ENCODE measurements around the gene POLR2F.

DNA sequence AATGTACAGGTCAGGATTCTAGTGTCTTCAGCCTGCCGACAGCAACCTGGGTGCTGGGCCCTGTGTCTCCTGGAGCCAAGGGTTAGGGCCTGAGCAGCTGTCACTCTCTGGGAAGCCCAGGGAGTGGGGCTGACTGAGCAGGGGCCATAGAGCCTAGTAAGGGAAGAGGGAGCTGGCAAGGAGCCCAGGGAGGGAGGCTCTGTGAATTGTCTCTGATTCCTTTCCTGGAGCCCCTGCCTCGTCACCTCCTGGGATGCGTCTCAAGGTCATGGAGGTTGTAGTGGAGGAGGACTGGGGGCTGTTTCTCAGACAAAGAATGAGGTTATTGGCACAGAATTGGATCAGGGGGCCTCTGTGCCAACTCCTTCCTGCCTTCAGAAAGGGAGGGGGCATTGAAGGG is 19.0 kb downstream of the POLR2F start:
- TF ChIP-seq NBN (IDR thresholded peaks at IDR 0.05; ENCODE audit: low read depth) (no peak), ZSCAN32 (CRISPR knock-in tag; IDR thresholded peaks at IDR 0.05) (no peak), MYC (IDR thresholded peaks at IDR 0.05; ENCODE audit: low read depth, low read length) (no peak), MYC (CRISPR knock-in tag; IDR thresholded peaks at IDR 0.05; ENCODE audit: borderline replicate concordance, low read depth) (no peak), POLR2AphosphoS5 (IDR thresholded peaks at IDR 0.05; ENCODE audit: control insufficient read depth, insufficient read depth, low read depth, low read length) (no peak), POLR2A (conservative IDR thresholded peaks at IDR 0.05) (no peak), FOXK1 (CRISPR knock-in tag; IDR thresholded peaks at IDR 0.05; ENCODE audit: borderline replicate concordance) (no peak), BCL6 (CRISPR knock-in tag; IDR thresholded peaks at IDR 0.05) (no peak), GABPA (tag; conservative IDR thresholded peaks at IDR 0.05; ENCODE audit: low read depth) (no peak), CHD2 (IDR thresholded peaks at IDR 0.05; ENCODE audit: low read depth, low read length) (no peak), CTCF (IDR thresholded peaks at IDR 0.05 in 2 of 3, conservative IDR thresholded peaks at IDR 0.05 in 1 of 3; ENCODE audit: insufficient read depth in 2 of 3, low read depth in 1 of 3, low read length in 3 of 3) (no peak), PATZ1 (CRISPR knock-in tag; IDR thresholded peaks at IDR 0.05; ENCODE audit: borderline replicate concordance) (no peak), ZZZ3 (IDR thresholded peaks at IDR 0.05) (no peak), FOXM1 (IDR thresholded peaks at IDR 0.05; ENCODE audit: low read depth) (no peak), FOXM1 (CRISPR knock-in tag; IDR thresholded peaks at IDR 0.05; ENCODE audit: low read depth) (no peak), EZH2 (IDR thresholded peaks at IDR 0.05; ENCODE audit: borderline replicate concordance, low read depth, low read length) (no peak)
